IMR-90 (cell line): ENCODE data around the gene ASB13. TPM values are rescaled to one million over a fixed set of nuclear protein-coding genes. Genes with fewer than 3 reads are reported as not detected.

Experiments used
- ATAC-seq: fragments of 200-7000 bp; cut with Tn5 transposase; 2 replicates; pipeline ENCODE4 v1.9.1; 2020; ENCODE audit warnings: low read depth, mild to moderate bottlenecking, moderate library complexity
- BruUV-seq: library from RNA; stranded (reverse); fragments of 400-500 nt; replicated peaks from 2 replicates; lab custom pipeline; 2021; lab: Mats Ljungman, UMichigan
- CTCF ChIA-PET: fragments of 300-600 bp; formaldehyde crosslinking; extraction: SDS; loops from one replicate; lab custom pipeline; 2021; ENCODE audit warnings: antibody characterized with exemption; lab: Yijun Ruan, JAX
- POLR2A ChIA-PET: fragments of 300-600 bp; sonication (Branson Sonifier 250); formaldehyde crosslinking; loops from one replicate; lab custom pipeline; 2022; ENCODE audit warnings: antibody characterized with exemption; ENCODE audit not compliant: unreplicated experiment; lab: Charles Lee
- DNase-seq: peaks from one replicate; pipeline ENCODE4 v3.0.0; 2013
- H2AFZ ChIP-seq: replicated peaks from 2 replicates; pipeline ENCODE3; 2013; ENCODE audit warnings: low read length, mild to moderate bottlenecking; ENCODE audit not compliant: poor library complexity
- H2AK5ac ChIP-seq: 2 replicates; pipeline ENCODE4 v1.6.1; 2013; ENCODE audit warnings: low read depth, low read length, inconsistent platforms
- H2AK9ac ChIP-seq: replicated peaks from 2 replicates; pipeline ENCODE3; 2013; ENCODE audit warnings: mild to moderate bottlenecking, low read depth, low read length, moderate library complexity; ENCODE audit not compliant: poor library complexity
- H2BK120ac ChIP-seq: 2 replicates; pipeline ENCODE4 v1.6.1; 2013; ENCODE audit warnings: low read depth, low read length, inconsistent platforms
- H2BK15ac ChIP-seq: 3 replicates; pipeline ENCODE4 v1.6.1; 2013; ENCODE audit warnings: low read depth, low read length, inconsistent platforms
- H2BK20ac ChIP-seq: 2 replicates; pipeline ENCODE4 v1.6.1; 2013; ENCODE audit warnings: low read depth, mild to moderate bottlenecking, inconsistent platforms, low read length, moderate library complexity
- H2BK5ac ChIP-seq: 2 replicates; pipeline ENCODE4 v1.6.1; 2013; ENCODE audit warnings: mild to moderate bottlenecking, low read depth, low read length, inconsistent platforms; ENCODE audit not compliant: poor library complexity, severe bottlenecking
- H3K14ac ChIP-seq: replicated peaks from 2 replicates; pipeline ENCODE4 v1.6.1; 2013; ENCODE audit warnings: low read depth, low read length, inconsistent platforms
- H3K18ac ChIP-seq: 2 replicates; pipeline ENCODE4 v1.6.1; 2013; ENCODE audit warnings: low read depth, low read length, control low read depth
- H3K23ac ChIP-seq: 2 replicates; pipeline ENCODE4 v1.6.1; 2013; ENCODE audit warnings: low read depth, low read length, inconsistent platforms
- H3K27ac ChIP-seq: 2 replicates; pipeline ENCODE4 v1.5.1; 2013; ENCODE audit warnings: mild to moderate bottlenecking, control low read depth, low read length; ENCODE audit not compliant: insufficient read depth
- H3K27me3 ChIP-seq: 2 replicates; pipeline ENCODE4 v1.6.1; 2013; ENCODE audit warnings: low read length; ENCODE audit not compliant: control insufficient read depth, insufficient read depth
- H3K36me3 ChIP-seq: 2 replicates; pipeline ENCODE4 v1.6.1; 2013; ENCODE audit warnings: low read length, mixed read lengths; ENCODE audit not compliant: control insufficient read depth, insufficient read depth
- H3K4ac ChIP-seq: 2 replicates; pipeline ENCODE4 v1.6.1; 2013; ENCODE audit warnings: low read depth, low read length, inconsistent platforms
- H3K4me1 ChIP-seq: 2 replicates; pipeline ENCODE4 v1.6.1; 2013; ENCODE audit warnings: low read length, mixed read lengths; ENCODE audit not compliant: control insufficient read depth, insufficient read depth
- H3K4me2 ChIP-seq: 2 replicates; pipeline ENCODE4 v1.6.1; 2013; ENCODE audit warnings: low read depth, mild to moderate bottlenecking, control low read depth, low read length, moderate library complexity
- H3K4me3 ChIP-seq: 2 replicates; pipeline ENCODE4 v1.5.1; 2013; ENCODE audit warnings: low read depth, mild to moderate bottlenecking, control low read depth, low read length, moderate library complexity; ENCODE audit not compliant: insufficient read depth
- H3K56ac ChIP-seq: 2 replicates; pipeline ENCODE4 v1.6.1; 2013; ENCODE audit warnings: low read length, inconsistent platforms; ENCODE audit not compliant: insufficient read depth; ENCODE audit errors: extremely low read depth
- H3K79me1 ChIP-seq, 2 experiments: 2 replicates each; pipeline ENCODE4 v1.6.1; 2013; ENCODE audit warnings: low read length in 2 of 2, inconsistent platforms in 1 of 2, low read depth in 1 of 2
- H3K9ac ChIP-seq: 2 replicates; pipeline ENCODE4 v1.6.1; 2013; ENCODE audit warnings: low read depth, low read length, control low read depth
- H3K9me1 ChIP-seq: 2 replicates; pipeline ENCODE4 v1.6.1; 2013; ENCODE audit warnings: low read length, inconsistent platforms; ENCODE audit not compliant: insufficient read depth
- H3K9me3 ChIP-seq: 2 replicates; pipeline ENCODE4 v1.6.1; 2013; ENCODE audit warnings: low read length; ENCODE audit not compliant: control insufficient read depth, insufficient read depth
- H4K20me1 ChIP-seq: 2 replicates; pipeline ENCODE4 v1.6.1; 2013; ENCODE audit warnings: low read length, inconsistent platforms; ENCODE audit not compliant: insufficient read depth
- H4K5ac ChIP-seq: 2 replicates; pipeline ENCODE4 v1.6.1; 2013; ENCODE audit warnings: mild to moderate bottlenecking, low read depth, low read length, control low read depth
- H4K8ac ChIP-seq, 2 experiments: 2 replicates each; pipeline ENCODE4 v1.6.1; 2013; ENCODE audit warnings: low read depth in 2 of 2, low read length in 2 of 2, control low read depth in 1 of 2, inconsistent platforms in 1 of 2
- H4K91ac ChIP-seq: 2 replicates; pipeline ENCODE4 v1.6.1; 2013; ENCODE audit warnings: low read depth, low read length, inconsistent platforms; ENCODE audit not compliant: insufficient read depth
- CHD1 ChIP-seq: IDR thresholded peaks from 2 replicates; pipeline ENCODE4 v1.6.1; 2012; ENCODE audit warnings: low read depth, low read length, improper control_type of control experiment
- CTCF ChIP-seq: conservative IDR thresholded peaks from 2 replicates; pipeline ENCODE4 v1.5.1; 2012; ENCODE audit warnings: mild to moderate bottlenecking, low read depth, low read length, improper control_type of control experiment
- MAFK ChIP-seq: IDR thresholded peaks from 2 replicates; pipeline ENCODE4 v1.6.1; 2012; ENCODE audit warnings: low read depth, low read length, improper control_type of control experiment
- MAZ ChIP-seq: IDR thresholded peaks from 2 replicates; pipeline ENCODE4 v1.6.1; 2012; ENCODE audit warnings: low read depth, mild to moderate bottlenecking, low read length, improper control_type of control experiment, moderate library complexity, borderline replicate concordance
- WGBS, 2 experiments: methylation state at CpG; one replicate each; pipeline versions ENCODE4 v1.1.5 to v1.1.7; 2013; ENCODE audit warnings: missing lambda C conversion rate in 2 of 2; ENCODE audit not compliant: insufficient read length in 1 of 2; ENCODE audit errors: extremely low coverage in 2 of 2; 5-methylcytosine and 5-hydroxymethylcytosine counted together
- dilution Hi-C: fragments of 300-500 bp; cut with HindIII; formaldehyde crosslinking; loops from one replicate; pipeline ENCODE4 v1.14.3; 2018; ENCODE audit warnings: low sequenced_read_pairs; ENCODE audit not compliant: unreplicated experiment
- in situ Hi-C: fragments of 300-500 bp; cut with MboI; formaldehyde crosslinking; loops from 3 replicates; pipeline ENCODE4 v1.14.3; 2019; ENCODE audit warnings: low sequenced_read_pairs, inconsistent platforms, mixed read lengths
- intact Hi-C: fragments of 100-400 bp; cut with micrococcal nuclease; formaldehyde crosslinking; loops from 2 replicates; pipeline ENCODE4 v1.10.0; 2022
- polyA plus RNA-seq, 3 experiments: library from polyadenylated mRNA; depleted of rRNA; stranded (reverse); fragments of >200 nt; gene quantifications; 2 replicates each; pipeline ENCODE4 v1.2.3, GENCODE V29; 2012; ENCODE audit warnings: low replicate concordance in 1 of 3
- total RNA-seq: library from RNA; depleted of rRNA; stranded (reverse); fragments of >200 nt; gene quantifications from 2 replicates; pipeline ENCODE4 v1.2.3, GENCODE V29; 2012

The ASB13 gene
- total and polyA plus RNA-seq, 2 of the 4 experiments (the other 2 are of a cell fraction), result 4.6 to 6.3 TPM

- no peak for TF ChIP-seq CTCF
Measured at GRCh38 chr10:5650664-5651387, 15.6 kb downstream of the ASB13 start (continued).

- POLR2A ChIA-PET, result no interaction called here
- 92% methylated on average over 10 of the region's 11 CpGs; no CpG with 5 or more reads in 1 of the 2 experiments for WGBS, 2 experiments
Measured at GRCh38 chr10:5649746-5650145, 16.6 kb downstream of the ASB13 start.

More at GRCh38 chr10:5649746-5650145, 16.6 kb downstream of the ASB13 start:
- TF ChIP-seq CHD1 (no peak), CTCF (no peak), MAFK (no peak), MAZ (no peak)
- Histone ChIP-seq H3K9me1 (no peaks in the 10 kb centered on the region), H3K9me3 (no peaks in the 10 kb centered on the region), H2BK15ac (no peak overlapping the region), H4K8ac (no peak overlapping the region), H4K5ac (no peak overlapping the region), H3K56ac (no peak overlapping the region), H2AK5ac (no peak overlapping the region), H3K23ac (no peak overlapping the region), H3K18ac (no peak overlapping the region), H3K36me3 (peaks cover 19% of the 10 kb centered on the region; the same call in 1 of the 2 replicates), H2BK20ac (no peak overlapping the region), H3K9ac (no peak overlapping the region), H2AFZ (no peak overlapping the region), H4K20me1 (no peaks in the 10 kb centered on the region), H3K4me1 (no peaks in the 10 kb centered on the region), H3K14ac (no peak overlapping the region), H2AK9ac (no peak overlapping the region), H2BK5ac (no peak overlapping the region), H3K4me3 (no peak overlapping the region), H3K4me2 (no peak overlapping the region), H2BK120ac (no peak overlapping the region), H3K4ac (no peak overlapping the region), H3K79me1 (no peaks in the 10 kb centered on the region), H3K27me3 (no peaks in the 10 kb centered on the region), H3K27ac (no peak overlapping the region), H4K91ac (no peak overlapping the region)
- intact Hi-C loops, result no loop called here
- CTCF ChIA-PET, result no interaction called here
- no peak for DNase-seq
- no peak for ATAC-seq
- in situ Hi-C loops, result no loop called here
- dilution Hi-C loops, result no loop called here
- no TSS peak for BruUV-seq
